Measurements from ENCODE around the gene ZNF444. TPM values are rescaled to one million over a fixed set of nuclear protein-coding genes. Genes with fewer than 3 reads are reported as not detected.

The ZNF444 gene
- total RNA-seq, 1 experiment from 2014 or later = 31.7 TPM

DNA sequence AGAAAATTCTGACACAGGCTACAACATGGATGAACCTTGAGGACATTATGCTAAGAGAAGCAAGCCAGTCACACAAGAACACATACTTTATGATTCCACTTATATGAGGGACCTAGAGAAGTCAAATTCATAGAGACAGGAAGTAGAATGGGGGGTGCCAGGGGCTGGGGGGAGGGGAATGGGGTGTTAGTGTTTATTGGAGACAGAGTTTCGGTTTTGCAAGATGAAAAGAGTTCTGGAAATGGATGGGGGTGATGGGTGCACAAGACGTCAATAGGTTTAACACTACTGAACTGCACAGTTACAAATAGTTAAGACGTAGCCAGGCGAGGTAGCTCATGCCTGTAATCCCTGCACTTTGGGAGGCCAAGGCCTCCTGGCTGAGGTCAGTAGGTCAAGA lies 16.5 kb upstream of the ZNF444 start:
- Histone ChIP-seq H3K79me2 (ENCODE audit: insufficient read depth, low read length) (peaks cover 10% of the 10 kb centered on the region), H3K4me2 (ENCODE audit: low read length) (no peak overlapping the region), H3K9ac (ENCODE audit: low read length) (no peak overlapping the region), H3K9me2 (ENCODE audit: insufficient read depth) (no peaks in the 10 kb centered on the region), H2AFZ (ENCODE audit: low read depth, low read length, poor library complexity, severe bottlenecking) (no peak overlapping the region), H3K36me3 (ENCODE audit: control insufficient read depth in 1 of 2, insufficient read depth in 2 of 2, low read length in 2 of 2) (no peaks in the 10 kb centered on the region), H4K20me1 (ENCODE audit: insufficient read depth) (no peaks in the 10 kb centered on the region), H3K9me3 (ENCODE audit: control insufficient read depth in 1 of 2, insufficient read depth in 1 of 2, low read depth in 1 of 2, low read length in 2 of 2) (no peaks in the 10 kb centered on the region), H3K4me1 (ENCODE audit: control insufficient read depth in 1 of 2, insufficient read depth in 2 of 2, low read length in 2 of 2) (peaks cover 3 to 12% of the 10 kb centered on the region in 2 experiments; a peak in 3 of 4 replicates), H3K27me3 (ENCODE audit: insufficient read depth, low read length) (no peaks in the 10 kb centered on the region), H3K4me3 (replicated peaks in 1 of 2; ENCODE audit: low read depth in 1 of 2, low read length in 2 of 2) (no peak overlapping the region), H3K27ac (ENCODE audit: low read depth, low read length) (no peak overlapping the region)
- ChIA-PET RAD21 (ENCODE audit: low non-redundant PET in 1 of 2, low total read pairs in 2 of 2, uncharacterized antibody in 2 of 2, unreplicated experiment in 2 of 2) (no interaction called here), POLR2A (no interaction called here), CTCF (no interaction called here)
- BruUV-seq (replicated peaks) = no TSS peak
- DNase-seq (ENCODE audit: low read depth, low spot score) = no peak
- TF ChIP-seq, protein P1, sequence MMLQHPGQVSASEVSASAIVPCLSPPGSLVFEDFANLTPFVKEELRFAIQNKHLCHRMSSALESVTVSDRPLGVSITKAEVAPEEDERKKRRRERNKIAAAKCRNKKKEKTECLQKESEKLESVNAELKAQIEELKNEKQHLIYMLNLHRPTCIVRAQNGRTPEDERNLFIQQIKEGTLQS (IDR thresholded peaks at IDR 0.05) = no peak
- TF ChIP-seq CBX3 (IDR thresholded peaks at IDR 0.05; ENCODE audit: low read depth) = no peak
- no peak for TF ChIP-seq TCF7L2 (IDR thresholded peaks at IDR 0.05; ENCODE audit: borderline replicate concordance, extremely low read depth, insufficient read depth, insufficient read length)
- no peak for TF ChIP-seq SRF (IDR thresholded peaks at IDR 0.05; ENCODE audit: low read depth)
- TF ChIP-seq ZFX (IDR thresholded peaks at IDR 0.05) = no peak
- TF ChIP-seq, protein P2, sequence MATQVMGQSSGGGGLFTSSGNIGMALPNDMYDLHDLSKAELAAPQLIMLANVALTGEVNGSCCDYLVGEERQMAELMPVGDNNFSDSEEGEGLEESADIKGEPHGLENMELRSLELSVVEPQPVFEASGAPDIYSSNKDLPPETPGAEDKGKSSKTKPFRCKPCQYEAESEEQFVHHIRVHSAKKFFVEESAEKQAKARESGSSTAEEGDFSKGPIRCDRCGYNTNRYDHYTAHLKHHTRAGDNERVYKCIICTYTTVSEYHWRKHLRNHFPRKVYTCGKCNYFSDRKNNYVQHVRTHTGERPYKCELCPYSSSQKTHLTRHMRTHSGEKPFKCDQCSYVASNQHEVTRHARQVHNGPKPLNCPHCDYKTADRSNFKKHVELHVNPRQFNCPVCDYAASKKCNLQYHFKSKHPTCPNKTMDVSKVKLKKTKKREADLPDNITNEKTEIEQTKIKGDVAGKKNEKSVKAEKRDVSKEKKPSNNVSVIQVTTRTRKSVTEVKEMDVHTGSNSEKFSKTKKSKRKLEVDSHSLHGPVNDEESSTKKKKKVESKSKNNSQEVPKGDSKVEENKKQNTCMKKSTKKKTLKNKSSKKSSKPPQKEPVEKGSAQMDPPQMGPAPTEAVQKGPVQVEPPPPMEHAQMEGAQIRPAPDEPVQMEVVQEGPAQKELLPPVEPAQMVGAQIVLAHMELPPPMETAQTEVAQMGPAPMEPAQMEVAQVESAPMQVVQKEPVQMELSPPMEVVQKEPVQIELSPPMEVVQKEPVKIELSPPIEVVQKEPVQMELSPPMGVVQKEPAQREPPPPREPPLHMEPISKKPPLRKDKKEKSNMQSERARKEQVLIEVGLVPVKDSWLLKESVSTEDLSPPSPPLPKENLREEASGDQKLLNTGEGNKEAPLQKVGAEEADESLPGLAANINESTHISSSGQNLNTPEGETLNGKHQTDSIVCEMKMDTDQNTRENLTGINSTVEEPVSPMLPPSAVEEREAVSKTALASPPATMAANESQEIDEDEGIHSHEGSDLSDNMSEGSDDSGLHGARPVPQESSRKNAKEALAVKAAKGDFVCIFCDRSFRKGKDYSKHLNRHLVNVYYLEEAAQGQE (IDR thresholded peaks at IDR 0.05; ENCODE audit: low read depth) = no peak
- no peak for TF ChIP-seq EZH2phosphoT487 (IDR thresholded peaks at IDR 0.05; ENCODE audit: borderline replicate concordance)
- TF ChIP-seq, protein P3, sequence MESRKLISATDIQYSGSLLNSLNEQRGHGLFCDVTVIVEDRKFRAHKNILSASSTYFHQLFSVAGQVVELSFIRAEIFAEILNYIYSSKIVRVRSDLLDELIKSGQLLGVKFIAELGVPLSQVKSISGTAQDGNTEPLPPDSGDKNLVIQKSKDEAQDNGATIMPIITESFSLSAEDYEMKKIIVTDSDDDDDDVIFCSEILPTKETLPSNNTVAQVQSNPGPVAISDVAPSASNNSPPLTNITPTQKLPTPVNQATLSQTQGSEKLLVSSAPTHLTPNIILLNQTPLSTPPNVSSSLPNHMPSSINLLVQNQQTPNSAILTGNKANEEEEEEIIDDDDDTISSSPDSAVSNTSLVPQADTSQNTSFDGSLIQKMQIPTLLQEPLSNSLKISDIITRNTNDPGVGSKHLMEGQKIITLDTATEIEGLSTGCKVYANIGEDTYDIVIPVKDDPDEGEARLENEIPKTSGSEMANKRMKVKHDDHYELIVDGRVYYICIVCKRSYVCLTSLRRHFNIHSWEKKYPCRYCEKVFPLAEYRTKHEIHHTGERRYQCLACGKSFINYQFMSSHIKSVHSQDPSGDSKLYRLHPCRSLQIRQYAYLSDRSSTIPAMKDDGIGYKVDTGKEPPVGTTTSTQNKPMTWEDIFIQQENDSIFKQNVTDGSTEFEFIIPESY (IDR thresholded peaks at IDR 0.05; ENCODE audit: extremely low read depth, insufficient replicate concordance, low read length) = no peak
- TF ChIP-seq, protein P4, sequence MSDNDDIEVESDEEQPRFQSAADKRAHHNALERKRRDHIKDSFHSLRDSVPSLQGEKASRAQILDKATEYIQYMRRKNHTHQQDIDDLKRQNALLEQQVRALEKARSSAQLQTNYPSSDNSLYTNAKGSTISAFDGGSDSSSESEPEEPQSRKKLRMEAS (IDR thresholded peaks at IDR 0.05) = no peak
- no peak for TF ChIP-seq SIN3A (IDR thresholded peaks at IDR 0.05; ENCODE audit: low read depth)
- intact Hi-C loops (cut with micrococcal nuclease) = no loop called here
- no peak for ATAC-seq
